GM18526 (cell line): ENCODE measurements around the gene ZEB2.

Source experiments
- POLR2A ChIP-seq: IDR thresholded peaks from 3 replicates; pipeline ENCODE4 v1.6.1; 2011; ENCODE audit not compliant: insufficient read length; ENCODE audit errors: extremely low read depth

The ZEB2 gene

DNA sequence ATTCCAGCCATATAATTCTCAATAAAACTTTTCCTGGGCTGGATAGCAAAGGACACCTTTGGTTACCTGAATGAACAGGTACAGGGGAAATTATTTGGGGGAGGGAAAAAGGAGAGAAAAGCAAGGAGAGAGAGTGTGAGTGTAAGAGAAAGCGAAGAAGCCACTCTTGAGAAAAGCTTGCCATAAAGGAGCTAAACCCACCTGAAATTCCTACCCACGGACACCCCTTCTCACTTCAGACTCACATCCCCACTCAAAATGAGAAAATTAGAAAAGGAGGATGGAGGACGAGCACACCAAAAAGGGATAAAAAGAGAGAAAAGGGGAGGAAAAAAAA lies 354 bp downstream of the ZEB2 start:
- TF ChIP-seq POLR2A: no peak

DNA sequence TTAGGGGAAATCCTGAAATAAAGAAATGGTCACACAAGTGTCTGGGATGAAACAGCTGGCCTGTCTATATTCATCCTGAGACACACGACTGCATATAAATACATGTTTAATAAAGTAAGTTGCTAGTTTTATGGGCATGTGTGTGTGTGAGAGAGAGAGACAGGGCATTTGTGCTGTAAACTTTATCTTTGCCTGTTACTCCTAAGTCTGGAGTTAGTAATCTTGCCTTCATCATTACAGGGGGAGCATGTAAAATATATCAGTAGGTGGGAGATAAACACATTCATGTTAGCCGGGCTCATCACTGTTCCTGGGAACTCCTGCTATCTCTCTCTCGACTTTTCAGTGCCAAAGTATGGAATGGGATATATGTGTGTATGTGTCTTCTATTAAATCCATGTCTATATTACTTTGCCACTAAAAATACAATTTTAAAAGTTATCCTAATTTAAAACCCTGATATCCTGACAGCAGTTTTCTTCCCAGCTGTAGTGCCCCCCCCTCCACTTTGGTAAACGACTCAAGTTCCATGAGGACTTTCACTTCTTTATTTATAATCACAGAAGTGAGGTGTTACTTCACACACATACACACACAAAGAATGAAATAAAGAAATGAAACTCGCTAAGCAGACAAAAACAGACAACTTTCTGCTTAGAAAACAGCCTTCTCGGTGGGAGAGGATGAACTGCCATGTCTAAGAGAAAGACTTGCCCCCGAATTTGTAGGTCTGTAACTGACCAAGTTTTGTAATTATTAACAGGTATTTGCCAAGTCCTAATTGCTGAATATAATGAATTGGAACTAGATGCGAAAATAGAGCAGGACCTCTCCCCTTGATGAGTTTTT lies 947 bp downstream of the ZEB2 start:
- TF ChIP-seq POLR2A: no peak

DNA sequence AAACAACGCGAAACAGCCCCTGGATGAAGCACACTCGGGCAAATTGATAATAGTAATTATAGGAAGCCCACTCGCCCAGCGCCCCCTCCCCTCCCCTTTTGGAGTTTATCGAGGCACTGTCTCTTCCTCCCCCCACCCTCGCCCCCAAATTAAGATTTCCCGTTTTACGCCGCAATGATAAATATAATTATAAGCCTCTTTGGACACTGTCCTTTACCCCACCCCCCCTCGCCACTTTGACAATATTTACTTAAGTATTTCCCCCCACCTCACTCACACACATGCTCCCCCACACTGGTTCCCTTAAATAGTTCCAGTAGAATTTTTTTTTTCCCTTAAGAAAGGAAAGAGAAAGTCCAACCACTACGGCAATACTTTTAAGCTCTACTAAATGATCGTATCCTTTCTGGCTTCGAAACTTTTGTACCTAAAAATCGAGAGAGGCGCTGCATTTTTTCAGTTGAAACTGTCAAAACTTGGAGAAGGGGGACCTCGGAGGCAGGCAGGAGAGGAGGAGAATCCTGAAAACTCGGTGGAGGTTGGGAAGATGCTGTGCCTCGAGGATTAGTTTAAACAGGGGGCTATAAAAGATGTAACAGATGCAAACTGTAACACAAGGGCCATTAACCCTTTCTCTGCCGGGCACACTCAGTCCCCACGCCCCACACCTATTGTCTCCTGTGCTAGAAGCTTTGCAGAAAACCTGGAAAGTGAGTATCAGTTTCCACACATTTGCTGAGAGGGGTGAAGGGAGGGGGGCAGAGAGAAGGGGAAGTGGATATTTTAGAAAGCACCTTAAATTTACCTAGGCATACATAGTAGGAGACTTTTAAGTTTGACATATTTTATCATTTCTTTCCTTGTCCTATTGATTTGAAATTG lies 1.8 kb downstream of the ZEB2 start:
- no peak for TF ChIP-seq POLR2A

DNA sequence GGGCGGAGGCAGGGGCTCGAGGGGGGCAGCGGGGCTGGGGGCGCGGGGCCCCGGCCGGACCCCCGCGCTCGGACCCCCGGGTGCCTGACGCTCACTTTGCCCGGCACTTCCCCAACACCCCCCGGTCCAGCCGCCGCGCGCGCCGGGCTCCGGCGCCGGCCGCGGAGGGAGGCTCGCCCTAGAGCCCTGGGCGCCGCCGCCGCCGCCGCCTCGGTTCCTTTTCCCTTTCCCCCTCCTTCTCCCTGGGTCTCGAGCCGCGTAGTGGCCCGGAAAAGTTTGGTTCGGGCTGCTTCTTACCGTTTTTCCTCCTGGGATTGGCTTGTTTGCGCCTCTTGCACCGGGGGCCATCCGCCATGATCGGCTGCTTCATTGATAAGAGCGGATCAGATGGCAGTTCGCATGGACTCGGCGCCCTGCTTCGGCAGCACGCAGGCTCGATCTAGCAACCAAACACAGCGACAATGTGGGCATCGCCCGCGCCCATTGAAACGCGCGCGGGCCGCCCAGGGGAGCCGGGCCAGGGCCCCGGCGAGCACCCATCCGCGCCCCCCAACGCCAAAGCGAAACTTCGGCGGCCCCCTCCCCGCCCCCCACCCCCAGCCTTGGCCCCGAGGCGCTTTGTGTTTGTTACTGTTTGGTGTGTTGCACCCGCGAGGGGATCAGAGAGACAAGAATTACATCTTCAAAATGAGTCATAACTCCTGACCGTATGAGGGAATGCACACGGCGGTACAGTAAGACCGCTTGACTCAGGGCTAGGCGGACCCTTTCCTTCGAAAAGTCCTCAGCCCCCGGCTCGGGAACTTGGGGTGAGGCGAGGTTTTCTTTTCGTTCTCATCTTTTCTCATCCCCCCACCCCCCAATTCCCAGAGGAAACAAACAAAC lies 2.7 kb downstream of the ZEB2 start:
- no peak for TF ChIP-seq POLR2A

DNA sequence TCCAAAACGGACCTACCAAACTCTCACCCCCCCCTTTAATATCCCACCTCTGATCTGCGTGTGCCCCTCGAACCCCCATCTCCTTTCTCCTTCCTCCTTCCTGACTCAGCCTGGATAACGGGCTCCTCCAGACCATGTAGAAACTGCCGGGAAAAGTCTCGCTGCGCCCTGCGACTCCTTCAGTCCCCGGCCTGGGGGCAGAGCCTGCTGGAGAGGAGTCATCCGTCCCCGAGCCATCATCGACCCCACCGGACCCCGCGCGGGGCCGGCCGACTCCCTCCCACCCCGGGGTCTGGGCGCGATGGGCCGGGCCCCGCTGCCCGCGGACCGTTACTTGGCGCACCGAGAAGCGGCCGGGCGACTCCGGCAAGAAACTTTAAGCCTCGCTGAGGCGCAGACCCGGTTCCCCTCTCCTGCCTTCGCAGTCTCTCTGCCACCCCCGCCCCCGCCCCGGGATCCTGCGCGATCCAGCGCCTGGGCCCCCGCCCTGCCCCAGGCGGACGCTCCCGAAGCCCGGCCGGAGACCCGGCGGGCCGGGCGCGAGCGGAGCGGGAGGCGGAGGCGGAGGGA lies 3.4 kb downstream of the ZEB2 start:
- no peak for TF ChIP-seq POLR2A

DNA sequence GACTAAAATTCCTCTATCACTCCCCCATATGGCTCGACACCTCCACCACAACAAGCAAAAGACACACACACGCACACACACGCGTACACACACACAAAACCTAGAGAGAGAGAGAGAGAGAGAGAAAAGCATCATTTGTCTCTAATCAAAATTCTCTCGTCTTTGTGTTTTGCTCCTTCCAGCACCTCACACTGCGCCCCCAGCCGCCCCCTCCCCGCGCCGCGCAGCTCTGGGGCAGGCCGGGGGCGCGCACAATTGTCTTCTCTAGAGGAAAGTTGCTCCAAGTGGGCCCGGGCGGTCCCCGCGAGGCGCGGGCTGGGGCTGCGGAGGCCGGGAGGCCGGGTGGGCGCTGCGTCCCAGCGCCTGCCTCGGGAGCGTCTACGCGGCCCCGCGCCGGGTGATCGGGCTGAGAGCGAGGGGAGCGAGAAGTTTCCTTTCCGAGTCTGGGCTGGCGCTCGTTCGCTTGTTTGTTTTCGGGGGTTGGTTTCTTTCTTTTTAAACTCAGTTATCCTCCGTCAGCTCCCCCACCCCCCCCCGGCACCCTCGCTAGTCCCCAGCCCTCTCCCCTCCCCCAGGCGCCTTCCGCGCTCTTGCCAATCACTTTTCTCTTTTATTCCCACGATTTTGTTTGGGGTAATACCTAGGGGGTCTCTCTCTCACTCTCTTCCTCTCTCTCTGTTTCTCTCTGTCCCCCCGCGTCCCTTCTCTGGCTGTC lies 4.1 kb downstream of the ZEB2 start:
- no peak for TF ChIP-seq POLR2A

- no peak for TF ChIP-seq POLR2A
These were observed 4.7 kb downstream of the ZEB2 start for GRCh38 chr2:144515099-144515695.

DNA sequence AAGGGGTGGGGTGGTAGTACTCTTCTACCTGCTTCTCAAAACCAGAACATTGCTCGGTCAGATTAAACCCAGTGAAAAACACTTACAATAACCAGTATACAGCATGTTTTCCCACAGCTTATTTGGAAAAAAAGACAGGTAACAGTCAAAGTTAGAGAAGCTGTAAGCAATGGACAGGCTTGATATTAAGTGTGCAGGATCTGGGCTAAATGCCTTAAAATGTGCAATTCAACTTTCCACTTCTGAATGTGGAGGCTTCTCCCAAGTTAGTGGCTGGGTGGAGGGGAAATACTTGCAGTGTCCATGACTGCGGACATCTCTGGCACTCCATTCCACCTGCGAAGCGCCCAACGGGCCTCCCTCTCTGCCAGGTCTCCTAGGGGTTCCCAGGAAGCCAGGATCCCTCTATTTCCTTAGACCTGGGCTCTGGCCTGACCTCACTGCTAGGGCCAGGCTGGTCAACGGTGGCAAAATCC lies 5.3 kb downstream of the ZEB2 start:
- TF ChIP-seq POLR2A: no peak

GRCh38 chr2:144513388-144514101 lies 6.4 kb downstream of the ZEB2 start:
- TF ChIP-seq POLR2A: no peak

DNA sequence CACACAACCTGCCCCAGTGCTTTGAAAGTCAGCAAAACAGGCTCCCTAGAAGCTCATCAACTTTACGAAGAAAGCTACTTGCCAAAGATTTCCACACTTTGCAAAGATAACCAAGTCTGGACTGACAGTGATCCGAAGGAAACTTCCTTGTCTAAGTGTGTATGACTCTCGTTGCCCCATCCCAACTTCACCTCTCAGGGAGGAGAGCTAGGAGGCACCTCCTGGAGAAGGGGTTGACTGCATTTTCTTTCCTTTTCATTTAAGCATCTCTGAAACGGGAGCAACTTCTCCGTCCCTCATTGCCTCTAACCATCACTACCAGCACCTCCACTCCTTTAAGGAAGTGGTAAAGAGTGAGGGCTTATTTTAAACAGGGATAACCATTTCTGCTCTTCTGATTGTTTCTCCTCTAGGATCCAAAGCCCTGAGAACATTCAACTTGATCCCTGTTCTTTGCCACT lies 7.0 kb downstream of the ZEB2 start:
- TF ChIP-seq POLR2A: no peak

DNA sequence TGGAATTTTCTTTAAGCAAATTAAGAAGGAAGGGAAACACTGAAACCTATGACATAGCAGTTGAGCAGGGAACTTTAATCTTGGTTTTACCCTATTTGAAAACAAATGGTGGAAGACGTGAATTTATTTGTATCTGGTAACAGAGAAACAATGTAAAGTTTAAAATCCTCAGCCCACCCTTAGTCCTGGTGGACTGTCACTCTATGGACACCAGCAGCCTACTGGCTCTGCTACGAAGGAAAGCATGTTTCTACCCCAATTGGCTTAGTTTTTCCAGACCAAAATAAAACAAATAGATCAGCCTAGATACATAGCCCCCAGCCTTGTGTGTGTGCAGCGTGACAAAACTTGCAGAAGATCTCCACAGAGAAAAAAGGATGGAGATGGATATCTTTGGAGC lies 7.4 kb downstream of the ZEB2 start:
- no peak for TF ChIP-seq POLR2A

GRCh38 chr2:144511937-144512336 lies 8.0 kb downstream of the ZEB2 start:
- no peak for TF ChIP-seq POLR2A

GRCh38 chr2:144511226-144511810 lies 8.6 kb downstream of the ZEB2 start:
- TF ChIP-seq POLR2A: no peak
